A673 (cell line): ENCODE measurements around the gene CXADR. TPM values are rescaled to one million over a fixed set of nuclear protein-coding genes. Genes with fewer than 3 reads are reported as not detected.

Experiments
- BruUV-seq: library from RNA; stranded (reverse); fragments of 400-500 nt; replicated peaks from 2 replicates; lab custom pipeline; 2021; lab: Mats Ljungman, UMichigan
- CTCF ChIA-PET: fragments of 300-600 bp; sonication (Branson Sonifier 250); formaldehyde crosslinking; loops from one replicate; lab custom pipeline; 2022; ENCODE audit warnings: antibody characterized with exemption; lab: Charles Lee
- POLR2A ChIA-PET: fragments of 300-600 bp; sonication (Branson Sonifier 250); formaldehyde crosslinking; loops from one replicate; lab custom pipeline; 2022; ENCODE audit warnings: antibody characterized with exemption; ENCODE audit not compliant: low non-redundant PET; lab: Charles Lee
- DNase-seq: peaks from one replicate; pipeline ENCODE4 v3.0.0-alpha.2; 2015; ENCODE audit warnings: low spot score
- H3K27ac ChIP-seq: fragments of 200-600 bp; sonication (generic); 2 replicates; pipeline ENCODE4 v1.5.1; 2016; ENCODE audit warnings: mixed run types, low read depth, mild to moderate bottlenecking, mixed read lengths, antibody characterized with exemption, low read length; ENCODE audit not compliant: poor library complexity, severe bottlenecking
- H3K27me3 ChIP-seq: fragments of 200-600 bp; sonication (generic); replicated peaks from 2 replicates; pipeline ENCODE4 v1.6.1; 2017; ENCODE audit warnings: mixed run types, low read depth, mild to moderate bottlenecking, mixed read lengths, antibody characterized with exemption, low read length; ENCODE audit not compliant: insufficient read depth, poor library complexity
- H3K36me3 ChIP-seq: fragments of 200-600 bp; sonication (generic); 2 replicates; pipeline ENCODE4 v1.6.1; 2016; ENCODE audit warnings: mixed run types, mild to moderate bottlenecking, mixed read lengths, antibody characterized with exemption, low read length; ENCODE audit not compliant: insufficient read depth, poor library complexity, severe bottlenecking
- H3K4me1 ChIP-seq: fragments of 200-600 bp; sonication (generic); 2 replicates; pipeline ENCODE4 v1.6.1; 2017; ENCODE audit warnings: mixed run types, mild to moderate bottlenecking, mixed read lengths, antibody characterized with exemption, low read length; ENCODE audit not compliant: insufficient read depth, poor library complexity, severe bottlenecking
- H3K4me3 ChIP-seq: fragments of 200-600 bp; sonication (generic); 2 replicates; pipeline ENCODE4 v1.5.1; 2016; ENCODE audit warnings: low read depth, mixed run types, mild to moderate bottlenecking, mixed read lengths, low read length; ENCODE audit not compliant: poor library complexity, severe bottlenecking
- H3K9me3 ChIP-seq: fragments of 200-600 bp; sonication (generic); 2 replicates; pipeline ENCODE4 v1.6.1; 2016; ENCODE audit warnings: mixed run types, low read depth, mild to moderate bottlenecking, mixed read lengths, antibody characterized with exemption, low read length; ENCODE audit not compliant: poor library complexity, severe bottlenecking
- EZH2 ChIP-seq: fragments of 200-600 bp; sonication (generic); IDR thresholded peaks from 2 replicates; pipeline ENCODE4 v1.6.1; 2017; ENCODE audit warnings: borderline replicate concordance, low read depth, mild to moderate bottlenecking, mixed read lengths, antibody characterized with exemption, low read length; ENCODE audit not compliant: poor library complexity, severe bottlenecking
- intact Hi-C: fragments of 100-400 bp; cut with micrococcal nuclease; formaldehyde crosslinking; loops from one replicate; pipeline ENCODE4 v1.10.0; 2022; ENCODE audit not compliant: unreplicated experiment
- total RNA-seq: library from RNA; stranded (reverse); gene quantifications from 2 replicates; pipeline ENCODE4 v1.2.3, GENCODE V29; 2021
- TF ChIP-seq, protein P1 (sequence below): fragments of 300-800, 200-600 bp; sonication (generic); conservative IDR thresholded peaks from 2 replicates; pipeline ENCODE4 v1.5.1; 2017; ENCODE audit warnings: low read depth, mild to moderate bottlenecking, antibody characterized with exemption, low read length, moderate library complexity, mixed read lengths

CXADR gene
- total RNA-seq, 1 experiment from 2014 or later, result 17.7 TPM

DNA sequence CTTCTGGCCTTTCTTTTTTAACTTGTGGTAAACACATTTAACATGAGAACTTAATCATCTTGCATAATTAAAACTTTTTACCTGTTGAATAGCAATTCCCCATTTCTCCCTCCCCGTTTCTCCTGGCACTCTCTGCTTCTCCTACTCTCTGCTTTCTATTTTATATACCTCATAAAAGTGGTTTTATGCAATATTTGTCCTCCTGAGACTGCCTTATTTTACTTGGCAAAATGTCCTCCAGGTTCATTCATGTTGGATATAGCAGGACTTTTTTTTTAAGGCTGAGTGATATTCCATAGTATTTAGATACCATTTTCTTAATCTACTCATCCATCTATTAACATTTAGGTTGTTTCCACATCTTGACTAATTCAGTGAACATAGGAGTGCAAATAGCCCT, 64.9 kb downstream of the CXADR start:
- Histone ChIP-seq H3K9me3 (no peaks in the 10 kb centered on the region), H3K27ac (no peak overlapping the region), H3K36me3 (no peaks in the 10 kb centered on the region), H3K27me3 (no peaks in the 10 kb centered on the region), H3K4me1 (no peaks in the 10 kb centered on the region), H3K4me3 (no peak overlapping the region)
- intact Hi-C loops, result no loop called here
- ChIA-PET CTCF (interaction anchor here (0.6 kb wide), 1 partner anchor 122 kb away, joined by 8 read pairs; no protein-coding TSS in a partner anchor), POLR2A (no interaction called here)
- no peak for DNase-seq
- BruUV-seq, result no TSS peak
- TF ChIP-seq EZH2, result no peak
- TF ChIP-seq, protein P1, sequence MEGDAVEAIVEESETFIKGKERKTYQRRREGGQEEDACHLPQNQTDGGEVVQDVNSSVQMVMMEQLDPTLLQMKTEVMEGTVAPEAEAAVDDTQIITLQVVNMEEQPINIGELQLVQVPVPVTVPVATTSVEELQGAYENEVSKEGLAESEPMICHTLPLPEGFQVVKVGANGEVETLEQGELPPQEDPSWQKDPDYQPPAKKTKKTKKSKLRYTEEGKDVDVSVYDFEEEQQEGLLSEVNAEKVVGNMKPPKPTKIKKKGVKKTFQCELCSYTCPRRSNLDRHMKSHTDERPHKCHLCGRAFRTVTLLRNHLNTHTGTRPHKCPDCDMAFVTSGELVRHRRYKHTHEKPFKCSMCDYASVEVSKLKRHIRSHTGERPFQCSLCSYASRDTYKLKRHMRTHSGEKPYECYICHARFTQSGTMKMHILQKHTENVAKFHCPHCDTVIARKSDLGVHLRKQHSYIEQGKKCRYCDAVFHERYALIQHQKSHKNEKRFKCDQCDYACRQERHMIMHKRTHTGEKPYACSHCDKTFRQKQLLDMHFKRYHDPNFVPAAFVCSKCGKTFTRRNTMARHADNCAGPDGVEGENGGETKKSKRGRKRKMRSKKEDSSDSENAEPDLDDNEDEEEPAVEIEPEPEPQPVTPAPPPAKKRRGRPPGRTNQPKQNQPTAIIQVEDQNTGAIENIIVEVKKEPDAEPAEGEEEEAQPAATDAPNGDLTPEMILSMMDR, result no peak

GRCh38 chr21:17578162-17578561, 65.3 kb downstream of the CXADR start:
- Histone ChIP-seq H3K4me1 (no peaks in the 10 kb centered on the region), H3K4me3 (no peak overlapping the region), H3K27me3 (no peaks in the 10 kb centered on the region), H3K36me3 (no peaks in the 10 kb centered on the region), H3K9me3 (no peaks in the 10 kb centered on the region), H3K27ac (no peak overlapping the region)
- intact Hi-C loops, result no loop called here
- no peak for TF ChIP-seq EZH2
- TF ChIP-seq, protein P1, result no peak
- no TSS peak for BruUV-seq
- CTCF ChIA-PET, result no interaction called here
- POLR2A ChIA-PET, result no interaction called here
- no peak for DNase-seq

GRCh38 chr21:17578876-17579275, 66.0 kb downstream of the CXADR start:
- H3K27ac ChIP-seq, result no peak overlapping the region
- H3K27me3 ChIP-seq, result no peaks in the 10 kb centered on the region
- no peaks in the 10 kb centered on the region for H3K4me1 ChIP-seq
- no peak for DNase-seq
- intact Hi-C loops, result no loop called here
- CTCF ChIA-PET, result no interaction called here
- no peak overlapping the region for H3K4me3 ChIP-seq
- BruUV-seq, result no TSS peak
- H3K36me3 ChIP-seq, result no peaks in the 10 kb centered on the region
- H3K9me3 ChIP-seq, result no peaks in the 10 kb centered on the region
- TF ChIP-seq, protein P1, result no peak
- TF ChIP-seq EZH2, result no peak
- POLR2A ChIA-PET, result no interaction called here
